ENCODE data around the gene TTC7B.

Gene TTC7B

GRCh38 chr14:90699016-90699415 lies 117.2 kb downstream of the TTC7B start:
- DNase-seq (ENCODE audit: low spot score) = no peak

- no peak for DNase-seq (ENCODE audit: low spot score)
These were observed 117.8 kb downstream of the TTC7B start for GRCh38 chr14:90698379-90698869.

GRCh38 chr14:90697577-90698206 lies 118.5 kb downstream of the TTC7B start:
- DNase-seq (ENCODE audit: low spot score) = peak; percentile 77

GRCh38 chr14:90697132-90697531 lies 119.1 kb downstream of the TTC7B start:
- no peak for DNase-seq (ENCODE audit: low spot score)

- no peak for DNase-seq (ENCODE audit: low spot score)
These were observed 119.5 kb downstream of the TTC7B start for GRCh38 chr14:90696720-90697119.

- DNase-seq (ENCODE audit: low spot score) = no peak
These were observed 120.1 kb downstream of the TTC7B start for GRCh38 chr14:90695997-90696660.

GRCh38 chr14:90693413-90693812 lies 122.8 kb downstream of the TTC7B start:
- DNase-seq (ENCODE audit: low spot score) = no peak

- no peak for DNase-seq (ENCODE audit: low spot score)
These were observed 123.4 kb downstream of the TTC7B start for GRCh38 chr14:90692826-90693225.

GRCh38 chr14:90692061-90692460 lies 124.2 kb downstream of the TTC7B start:
- no peak for DNase-seq (ENCODE audit: low spot score)

- DNase-seq (ENCODE audit: low spot score) = no peak
These were observed 124.6 kb downstream of the TTC7B start for GRCh38 chr14:90691627-90692026.

- DNase-seq (ENCODE audit: low spot score) = no peak
These were observed 128.6 kb downstream of the TTC7B start for GRCh38 chr14:90687680-90688079.

- no peak for DNase-seq (ENCODE audit: low spot score)
These were observed 133.6 kb downstream of the TTC7B start for GRCh38 chr14:90682615-90683014.

- no peak for DNase-seq (ENCODE audit: low spot score)
These were observed 134.3 kb downstream of the TTC7B start for GRCh38 chr14:90681929-90682328.

- DNase-seq (ENCODE audit: low spot score) = no peak
These were observed 137.3 kb downstream of the TTC7B start for GRCh38 chr14:90678846-90679362.

GRCh38 chr14:90678420-90678819 lies 137.8 kb downstream of the TTC7B start:
- no peak for DNase-seq (ENCODE audit: low spot score)

GRCh38 chr14:90677484-90678050 lies 138.7 kb downstream of the TTC7B start:
- peak; percentile 29 for DNase-seq (ENCODE audit: low spot score)

- no peak for DNase-seq (ENCODE audit: low spot score)
These were observed 139.3 kb downstream of the TTC7B start for GRCh38 chr14:90676912-90677311.

GRCh38 chr14:90676356-90676755 lies 139.9 kb downstream of the TTC7B start:
- no peak for DNase-seq (ENCODE audit: low spot score)

GRCh38 chr14:90675399-90675798 lies 140.8 kb downstream of the TTC7B start:
- DNase-seq (ENCODE audit: low spot score) = no peak

- no peak for DNase-seq (ENCODE audit: low spot score)
These were observed 141.5 kb downstream of the TTC7B start for GRCh38 chr14:90674716-90675115.

GRCh38 chr14:90674043-90674670 lies 142.1 kb downstream of the TTC7B start:
- DNase-seq (ENCODE audit: low spot score) = no peak

GRCh38 chr14:90671382-90672234 lies 144.6 kb downstream of the TTC7B start:
- DNase-seq (ENCODE audit: low spot score) = no peak
